Heart left ventricle (tissue), 13 donors: Measurements from ENCODE around the gene SSBP3.

ENCODE experiments used
- POLR2A ChIP-seq, 2 donors: fragments of 450-650 bp; IDR thresholded peaks; one replicate each; pipeline ENCODE4 v1.6.1; 2017; ENCODE audit warnings: antibody characterized with exemption in 2 of 2, mild to moderate bottlenecking in 2 of 2, moderate library complexity in 2 of 2
- TF ChIP-seq, protein P1 (sequence below), 12 donors: fragments of 200-600 bp; sonication (generic) in 4 of 12; IDR thresholded peaks; one replicate each; pipeline versions ENCODE4 v1.5.0 to v1.8.0; 2018 to 2022; ENCODE audit warnings: antibody characterized with exemption in 12 of 12, mild to moderate bottlenecking in 5 of 12
- donor health status: ischemic (EF 13 %, LVEDD 7.1; RV severe dilation, severe dysfunction).
- donor health status: DM: no; HTN: yes; CAD: no.
- donor health status: DM: no; HTN: no; CAD: no.
- donor health status: ischemic (EF 25% LVEDD 6.9; RV normal size, moderate dysfunction).
- donor health status: ischemic (EF 25% LVEDD 5.7; RV mildly dilated, moderate dysfunction).
- donor health status: ischemic (EF 35%, LVEDD 5.7; RV mildly dilated, moderate dysfunction).
- donor health status: nonischemic (EF 11% LVEDD 7.7; RV severe dilation, severe dysfunction).
- donor health status: DM: yes; HTN: yes; CAD: no.
- donor health status: PGD.
- donor health status: ischemic (EF 29% LVEDD 5.4; RV normal size, mild dysfunction).
- donor health status: nonischemic (EF 23%, LVEDD 6.1; RV moderate dilation, normal function).

DNA sequence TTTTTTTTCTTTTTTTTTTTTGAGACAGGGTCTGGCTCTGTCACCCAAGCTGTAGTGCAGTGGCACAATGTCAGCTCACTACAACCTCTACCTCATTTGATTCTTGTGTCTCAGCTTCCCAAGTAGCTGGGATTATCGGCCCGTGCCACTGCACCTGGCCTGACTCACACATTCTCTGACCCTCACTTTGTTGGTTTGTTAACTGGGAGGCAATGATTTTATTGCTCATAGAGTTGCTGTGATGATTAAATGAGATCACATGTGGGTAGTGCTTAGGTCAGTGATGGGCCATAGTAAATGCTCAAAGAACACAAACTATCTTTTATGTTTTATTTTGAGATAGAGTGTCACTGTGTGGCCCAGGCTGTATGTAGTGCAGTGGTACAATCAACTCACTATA is 47.3 kb upstream of the SSBP3 start:
- TF ChIP-seq, protein P1, sequence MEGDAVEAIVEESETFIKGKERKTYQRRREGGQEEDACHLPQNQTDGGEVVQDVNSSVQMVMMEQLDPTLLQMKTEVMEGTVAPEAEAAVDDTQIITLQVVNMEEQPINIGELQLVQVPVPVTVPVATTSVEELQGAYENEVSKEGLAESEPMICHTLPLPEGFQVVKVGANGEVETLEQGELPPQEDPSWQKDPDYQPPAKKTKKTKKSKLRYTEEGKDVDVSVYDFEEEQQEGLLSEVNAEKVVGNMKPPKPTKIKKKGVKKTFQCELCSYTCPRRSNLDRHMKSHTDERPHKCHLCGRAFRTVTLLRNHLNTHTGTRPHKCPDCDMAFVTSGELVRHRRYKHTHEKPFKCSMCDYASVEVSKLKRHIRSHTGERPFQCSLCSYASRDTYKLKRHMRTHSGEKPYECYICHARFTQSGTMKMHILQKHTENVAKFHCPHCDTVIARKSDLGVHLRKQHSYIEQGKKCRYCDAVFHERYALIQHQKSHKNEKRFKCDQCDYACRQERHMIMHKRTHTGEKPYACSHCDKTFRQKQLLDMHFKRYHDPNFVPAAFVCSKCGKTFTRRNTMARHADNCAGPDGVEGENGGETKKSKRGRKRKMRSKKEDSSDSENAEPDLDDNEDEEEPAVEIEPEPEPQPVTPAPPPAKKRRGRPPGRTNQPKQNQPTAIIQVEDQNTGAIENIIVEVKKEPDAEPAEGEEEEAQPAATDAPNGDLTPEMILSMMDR (IDR thresholded peaks at IDR 0.05): no peak
- TF ChIP-seq POLR2A (IDR thresholded peaks at IDR 0.05): no peak
